Measurements from ENCODE around the gene LRRD1. TPM values are rescaled to one million over a fixed set of nuclear protein-coding genes. Genes with fewer than 3 reads are reported as not detected.

The LRRD1 gene
- total and polyA plus RNA-seq, 2 of the 13 experiments (the other 11 are each of a cell fraction or from before 2014, with no cell fraction given), result 0.03 TPM; not detected in 1

DNA sequence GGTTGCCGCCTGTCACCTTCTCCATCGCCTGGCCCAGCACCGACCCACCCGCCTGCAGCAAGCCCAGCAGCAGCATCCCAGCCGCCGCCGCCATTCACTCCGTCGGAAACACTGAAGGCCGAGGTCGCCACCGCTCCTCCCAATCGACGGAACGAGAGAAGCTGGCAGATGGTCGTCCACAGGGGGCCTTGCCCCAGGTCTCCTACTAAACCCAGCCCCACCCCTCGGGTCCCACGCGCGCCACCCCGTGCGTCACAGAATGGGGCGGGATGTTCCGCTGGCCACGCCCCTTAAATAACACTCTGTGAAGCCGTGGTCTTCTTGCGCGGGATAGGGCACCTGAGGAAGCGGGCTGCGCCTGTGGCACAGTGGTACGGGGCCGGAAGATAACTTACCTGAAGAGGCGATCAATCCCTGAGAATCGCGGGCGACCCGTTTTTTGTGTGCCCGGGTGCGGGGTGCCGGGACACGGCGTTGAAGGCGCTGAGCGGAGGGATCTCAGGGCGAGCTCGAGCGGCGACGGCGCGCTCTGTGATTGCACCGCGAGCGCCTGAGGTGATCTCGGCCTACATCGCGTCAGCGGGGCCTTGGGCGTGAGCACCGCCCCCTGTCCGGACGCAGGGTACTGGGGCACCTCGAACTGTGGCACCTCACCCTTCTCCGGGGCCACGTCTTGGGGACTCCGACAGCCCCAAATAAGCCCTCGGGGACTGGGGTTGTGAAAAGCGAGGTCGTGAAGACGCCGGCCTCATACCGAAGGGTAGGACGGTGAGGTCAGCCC, 44.5 kb downstream of the LRRD1 start, which contains the start of gene CYP51A1 (continued):
- TF ChIP-seq, protein P1, sequence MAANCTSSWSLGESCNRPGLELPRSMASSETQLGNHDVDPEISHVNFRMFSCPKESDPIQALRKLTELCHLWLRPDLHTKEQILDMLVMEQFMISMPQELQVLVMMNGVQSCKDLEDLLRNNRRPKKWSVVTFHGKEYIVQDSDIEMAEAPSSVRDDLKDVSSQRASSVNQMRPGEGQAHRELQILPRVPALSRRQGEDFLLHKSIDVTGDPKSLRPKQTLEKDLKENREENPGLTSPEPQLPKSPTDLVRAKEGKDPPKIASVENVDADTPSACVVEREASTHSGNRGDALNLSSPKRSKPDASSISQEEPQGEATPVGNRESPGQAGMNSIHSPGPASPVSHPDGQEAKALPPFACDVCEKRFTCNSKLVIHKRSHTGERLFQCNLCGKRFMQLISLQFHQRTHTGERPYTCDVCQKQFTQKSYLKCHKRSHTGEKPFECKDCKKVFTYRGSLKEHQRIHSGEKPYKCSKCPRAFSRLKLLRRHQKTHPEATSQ (CRISPR knock-in tag; IDR thresholded peaks at IDR 0.05; ENCODE audit: borderline replicate concordance), result peak; percentile 37; the same call in 1 of the 2 replicates
- TF ChIP-seq ZNF549 (CRISPR knock-in tag; IDR thresholded peaks at IDR 0.05) (no peak; the same call in 1 of the 2 replicates), ZNF260 (CRISPR knock-in tag; IDR thresholded peaks at IDR 0.05; ENCODE audit: borderline replicate concordance, low read depth) (no peak), YY1 (IDR thresholded peaks at IDR 0.05; ENCODE audit: insufficient read depth, insufficient replicate concordance, low read depth, low read length) (peak; percentile 24), ZNF292 (CRISPR knock-in tag; IDR thresholded peaks at IDR 0.05; ENCODE audit: borderline replicate concordance, low read depth) (no peak; the same call in 1 of the 2 replicates), CBX1 (IDR thresholded peaks at IDR 0.05; ENCODE audit: low read depth) (peak; percentile 1), KLF11 (CRISPR knock-in tag; IDR thresholded peaks at IDR 0.05) (0 out of 2 replicates have a peak, but pooled peaks have one; percentile 43), SOX5 (CRISPR knock-in tag; IDR thresholded peaks at IDR 0.05; ENCODE audit: borderline replicate concordance) (peak; percentile 37; the same call in 1 of the 2 replicates), SOX13 (IDR thresholded peaks at IDR 0.05) (no peak), SOX13 (CRISPR knock-in tag; conservative IDR thresholded peaks at IDR 0.05 in 1 of 2, IDR thresholded peaks at IDR 0.05 in 1 of 2) (no peak), SETDB1 (CRISPR knock-in tag; IDR thresholded peaks at IDR 0.05; ENCODE audit: borderline replicate concordance) (0 out of 2 replicates have a peak, but pooled peaks have one; percentile 29), ELF3 (CRISPR knock-in tag; IDR thresholded peaks at IDR 0.05) (peak; percentile 21; the same call in 1 of the 2 replicates)
- TF ChIP-seq, protein P2, sequence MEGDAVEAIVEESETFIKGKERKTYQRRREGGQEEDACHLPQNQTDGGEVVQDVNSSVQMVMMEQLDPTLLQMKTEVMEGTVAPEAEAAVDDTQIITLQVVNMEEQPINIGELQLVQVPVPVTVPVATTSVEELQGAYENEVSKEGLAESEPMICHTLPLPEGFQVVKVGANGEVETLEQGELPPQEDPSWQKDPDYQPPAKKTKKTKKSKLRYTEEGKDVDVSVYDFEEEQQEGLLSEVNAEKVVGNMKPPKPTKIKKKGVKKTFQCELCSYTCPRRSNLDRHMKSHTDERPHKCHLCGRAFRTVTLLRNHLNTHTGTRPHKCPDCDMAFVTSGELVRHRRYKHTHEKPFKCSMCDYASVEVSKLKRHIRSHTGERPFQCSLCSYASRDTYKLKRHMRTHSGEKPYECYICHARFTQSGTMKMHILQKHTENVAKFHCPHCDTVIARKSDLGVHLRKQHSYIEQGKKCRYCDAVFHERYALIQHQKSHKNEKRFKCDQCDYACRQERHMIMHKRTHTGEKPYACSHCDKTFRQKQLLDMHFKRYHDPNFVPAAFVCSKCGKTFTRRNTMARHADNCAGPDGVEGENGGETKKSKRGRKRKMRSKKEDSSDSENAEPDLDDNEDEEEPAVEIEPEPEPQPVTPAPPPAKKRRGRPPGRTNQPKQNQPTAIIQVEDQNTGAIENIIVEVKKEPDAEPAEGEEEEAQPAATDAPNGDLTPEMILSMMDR (CRISPR knock-in tag; IDR thresholded peaks at IDR 0.05), result peak; percentile 28; the same call in 1 of the 2 replicates
- TF ChIP-seq, protein P3, sequence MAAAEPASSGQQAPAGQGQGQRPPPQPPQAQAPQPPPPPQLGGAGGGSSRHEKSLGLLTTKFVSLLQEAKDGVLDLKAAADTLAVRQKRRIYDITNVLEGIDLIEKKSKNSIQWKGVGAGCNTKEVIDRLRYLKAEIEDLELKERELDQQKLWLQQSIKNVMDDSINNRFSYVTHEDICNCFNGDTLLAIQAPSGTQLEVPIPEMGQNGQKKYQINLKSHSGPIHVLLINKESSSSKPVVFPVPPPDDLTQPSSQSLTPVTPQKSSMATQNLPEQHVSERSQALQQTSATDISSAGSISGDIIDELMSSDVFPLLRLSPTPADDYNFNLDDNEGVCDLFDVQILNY (CRISPR knock-in tag; conservative IDR thresholded peaks at IDR 0.05), result peak; percentile 67; the same call in 1 of the 2 replicates
- TF ChIP-seq, protein P4, sequence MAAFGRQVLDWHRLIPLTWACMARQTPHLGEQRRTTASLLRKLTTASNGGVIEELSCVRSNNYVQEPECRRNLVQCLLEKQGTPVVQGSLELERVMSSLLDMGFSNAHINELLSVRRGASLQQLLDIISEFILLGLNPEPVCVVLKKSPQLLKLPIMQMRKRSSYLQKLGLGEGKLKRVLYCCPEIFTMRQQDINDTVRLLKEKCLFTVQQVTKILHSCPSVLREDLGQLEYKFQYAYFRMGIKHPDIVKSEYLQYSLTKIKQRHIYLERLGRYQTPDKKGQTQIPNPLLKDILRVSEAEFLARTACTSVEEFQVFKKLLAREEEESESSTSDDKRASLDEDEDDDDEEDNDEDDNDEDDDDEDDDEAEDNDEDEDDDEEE (CRISPR knock-in tag; IDR thresholded peaks at IDR 0.05), result no peak
- TF ChIP-seq, protein P5, sequence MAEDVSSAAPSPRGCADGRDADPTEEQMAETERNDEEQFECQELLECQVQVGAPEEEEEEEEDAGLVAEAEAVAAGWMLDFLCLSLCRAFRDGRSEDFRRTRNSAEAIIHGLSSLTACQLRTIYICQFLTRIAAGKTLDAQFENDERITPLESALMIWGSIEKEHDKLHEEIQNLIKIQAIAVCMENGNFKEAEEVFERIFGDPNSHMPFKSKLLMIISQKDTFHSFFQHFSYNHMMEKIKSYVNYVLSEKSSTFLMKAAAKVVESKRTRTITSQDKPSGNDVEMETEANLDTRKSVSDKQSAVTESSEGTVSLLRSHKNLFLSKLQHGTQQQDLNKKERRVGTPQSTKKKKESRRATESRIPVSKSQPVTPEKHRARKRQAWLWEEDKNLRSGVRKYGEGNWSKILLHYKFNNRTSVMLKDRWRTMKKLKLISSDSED (CRISPR knock-in tag; IDR thresholded peaks at IDR 0.05), result no peak
- TF ChIP-seq, protein P6, sequence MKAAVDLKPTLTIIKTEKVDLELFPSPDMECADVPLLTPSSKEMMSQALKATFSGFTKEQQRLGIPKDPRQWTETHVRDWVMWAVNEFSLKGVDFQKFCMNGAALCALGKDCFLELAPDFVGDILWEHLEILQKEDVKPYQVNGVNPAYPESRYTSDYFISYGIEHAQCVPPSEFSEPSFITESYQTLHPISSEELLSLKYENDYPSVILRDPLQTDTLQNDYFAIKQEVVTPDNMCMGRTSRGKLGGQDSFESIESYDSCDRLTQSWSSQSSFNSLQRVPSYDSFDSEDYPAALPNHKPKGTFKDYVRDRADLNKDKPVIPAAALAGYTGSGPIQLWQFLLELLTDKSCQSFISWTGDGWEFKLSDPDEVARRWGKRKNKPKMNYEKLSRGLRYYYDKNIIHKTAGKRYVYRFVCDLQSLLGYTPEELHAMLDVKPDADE (CRISPR knock-in tag; IDR thresholded peaks at IDR 0.05), result no peak
- TF ChIP-seq, protein P7, sequence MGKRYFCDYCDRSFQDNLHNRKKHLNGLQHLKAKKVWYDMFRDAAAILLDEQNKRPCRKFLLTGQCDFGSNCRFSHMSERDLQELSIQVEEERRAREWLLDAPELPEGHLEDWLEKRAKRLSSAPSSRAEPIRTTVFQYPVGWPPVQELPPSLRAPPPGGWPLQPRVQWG (CRISPR knock-in tag; IDR thresholded peaks at IDR 0.05; ENCODE audit: borderline replicate concordance, low read depth), result no peak

All from HepG2 (cell line).